Measurements from ENCODE around the gene FSTL5. TPM values are rescaled to one million over a fixed set of nuclear protein-coding genes. Genes with fewer than 3 reads are reported as not detected.

FSTL5 gene
- total RNA-seq, 1 experiment from 2014 or later = not detected

GRCh38 chr4:161540265-161540664 lies 623.5 kb downstream of the FSTL5 start:
- DNase-seq = no peak
- Histone ChIP-seq H4K5ac (ENCODE audit: insufficient read length, low read depth, low read length) (no peak overlapping the region), H3K79me2 (ENCODE audit: insufficient read depth, low read length) (no peaks in the 10 kb centered on the region), H2BK20ac (ENCODE audit: low read depth, low read length, poor library complexity, severe bottlenecking) (no peak overlapping the region), H3K56ac (ENCODE audit: insufficient read length, low read depth, low read length) (no peak overlapping the region), H3K4me1 (ENCODE audit: insufficient read depth, low read length) (no peaks in the 10 kb centered on the region), H2BK15ac (ENCODE audit: low read depth, low read length) (no peak overlapping the region), H2BK5ac (ENCODE audit: insufficient read length, low read length) (no peak overlapping the region), H3K23ac (ENCODE audit: insufficient read length, low read depth, low read length) (no peak overlapping the region), H4K20me1 (ENCODE audit: control insufficient read depth, insufficient read depth, insufficient read length) (no peaks in the 10 kb centered on the region), H3K9me3 (ENCODE audit: control insufficient read depth, low read depth, low read length) (no peaks in the 10 kb centered on the region), H3K79me1 (ENCODE audit: insufficient read depth, low read depth, low read length, poor library complexity, severe bottlenecking) (no peaks in the 10 kb centered on the region), H4K91ac (ENCODE audit: insufficient read length, low read depth, low read length) (no peak overlapping the region), H3K18ac (ENCODE audit: insufficient read length, low read depth, low read length) (no peak overlapping the region), H3K27me3 (ENCODE audit: insufficient read depth, low read length) (no peaks in the 10 kb centered on the region), H2AFZ (ENCODE audit: low read length) (no peak overlapping the region), H3K23me2 (ENCODE audit: insufficient read length, low read depth, low read length, poor library complexity, severe bottlenecking) (no peaks in the 10 kb centered on the region), H3K4ac (ENCODE audit: low read depth, low read length) (no peak overlapping the region), H2AK5ac (ENCODE audit: insufficient read length, low read length) (no peak overlapping the region), H3K14ac (ENCODE audit: insufficient read depth, low read length) (no peak overlapping the region), H4K8ac (replicated peaks; ENCODE audit: insufficient read length, low read depth, low read length) (no peak overlapping the region), H3T11ph (ENCODE audit: low read length) (no peak overlapping the region), H3K4me2 (ENCODE audit: insufficient read depth, insufficient read length, low read length) (no peak overlapping the region), H3K27ac (ENCODE audit: insufficient read length, low read depth, low read length) (no peak overlapping the region), H3K9ac (ENCODE audit: extremely low read depth, insufficient read length, low read length) (no peak overlapping the region), H2BK120ac (ENCODE audit: low read depth, low read length, poor library complexity, severe bottlenecking) (no peak overlapping the region), H2BK12ac (ENCODE audit: insufficient read length, low read depth, low read length) (no peak overlapping the region)
- Mint-ChIP-seq H3K27ac (no peak overlapping the region), H3K4me1 (no peaks in the 10 kb centered on the region), H3K36me3 (ENCODE audit: insufficient read depth in 1 of 3, low read depth in 3 of 3) (peaks cover 0 to 3% (median 0%) of the 10 kb centered on the region in 3 experiments; a peak in 2 of 7 replicates), H3K9me3 (peaks cover 5 to 7% of the 10 kb centered on the region in 2 experiments; a peak in 3 of 5 replicates), H3K4me3 (no peak overlapping the region), H3K27me3 (ENCODE audit: low read depth) (no peaks in the 10 kb centered on the region)
- no peak for TF ChIP-seq CTCF (conservative IDR thresholded peaks at IDR 0.05)
- no CpG with 5 or more reads among the region's 1 CpG for WGBS (ENCODE audit: extremely low coverage, insufficient read length, low lambda C conversion rate)

Measured in H9 (cell line).